Glutamatergic neuron (in vitro differentiated cells): ENCODE results near the gene CEP170. TPM values are rescaled to one million over a fixed set of nuclear protein-coding genes. Genes with fewer than 3 reads are reported as not detected.
"Not testable (repeated sequence)": the region's sequence is repeated elsewhere in the genome, so short reads cannot be mapped to it uniquely, and the experiment has no call there.

ENCODE experiments used
- DNase-seq: peaks from one replicate; pipeline ENCODE4 v3.0.0; 2022
- H3K27ac Mint-ChIP-seq: one replicate; pipeline ENCODE4 v1.8.0; 2020; ENCODE audit warnings: mild to moderate bottlenecking, mixed read lengths, inconsistent platforms; ENCODE audit not compliant: unreplicated experiment
- H3K27me3 Mint-ChIP-seq: one replicate; pipeline ENCODE4 v1.8.0; 2020; ENCODE audit warnings: mild to moderate bottlenecking, moderate library complexity, mixed read lengths, inconsistent platforms; ENCODE audit not compliant: unreplicated experiment
- H3K36me3 Mint-ChIP-seq: one replicate; pipeline ENCODE4 v1.8.0; 2020; ENCODE audit warnings: mild to moderate bottlenecking, mixed read lengths, inconsistent platforms; ENCODE audit not compliant: unreplicated experiment
- H3K4me1 Mint-ChIP-seq: one replicate; pipeline ENCODE4 v1.8.0; 2020; ENCODE audit warnings: mild to moderate bottlenecking, low read depth, mixed read lengths, inconsistent platforms; ENCODE audit not compliant: unreplicated experiment
- H3K4me3 Mint-ChIP-seq: one replicate; pipeline ENCODE4 v1.8.0; 2020; ENCODE audit warnings: mild to moderate bottlenecking, mixed read lengths, inconsistent platforms; ENCODE audit not compliant: unreplicated experiment
- H3K9me3 Mint-ChIP-seq: one replicate; pipeline ENCODE4 v1.8.0; 2020; ENCODE audit warnings: mild to moderate bottlenecking, moderate library complexity, mixed read lengths, inconsistent platforms; ENCODE audit not compliant: unreplicated experiment
- total RNA-seq: library from RNA; stranded (reverse); fragmentation: NEBNext Ultra II Directional; extraction: Animal tissue kit (Norgen Biotek cat#: 25700); gene quantifications from one replicate; pipeline ENCODE4 v1.2.1, GENCODE V29; 2021; ENCODE audit not compliant: unreplicated experiment
- TF ChIP-seq, protein P1 (sequence below): fragments of 200-600 bp; sonication (generic); IDR thresholded peaks from one replicate; pipeline ENCODE4 v1.5.0; 2021; ENCODE audit not compliant: partially characterized antibody, unreplicated experiment

Gene CEP170
- total RNA-seq, 1 donor from 2014 or later: 450 TPM

DNA sequence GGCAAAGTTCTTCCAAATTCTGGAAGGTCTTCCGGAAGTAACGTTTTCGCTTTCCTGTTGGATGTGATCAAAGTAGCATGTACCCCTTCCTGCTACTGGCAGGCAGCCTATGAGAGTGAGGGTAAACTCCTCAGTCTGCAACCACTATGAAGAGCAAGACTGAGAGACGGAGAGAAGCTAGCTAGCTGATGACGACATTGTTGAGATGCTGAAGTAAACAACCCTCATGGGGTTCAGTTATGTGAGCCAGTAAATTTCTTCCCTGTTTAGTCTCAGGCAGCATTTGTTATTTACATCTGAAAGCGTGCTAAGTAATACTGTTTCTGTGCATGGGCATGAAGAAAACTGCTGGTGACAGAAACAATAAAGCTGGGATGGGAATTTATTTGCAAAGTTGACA is 57.6 kb downstream of the CEP170 start:
- H3K27me3 Mint-ChIP-seq, DNase-seq, H3K9me3 Mint-ChIP-seq, H3K36me3 Mint-ChIP-seq, H3K4me3 Mint-ChIP-seq, H3K27ac Mint-ChIP-seq, H3K4me1 Mint-ChIP-seq: not testable (repeated sequence)

DNA sequence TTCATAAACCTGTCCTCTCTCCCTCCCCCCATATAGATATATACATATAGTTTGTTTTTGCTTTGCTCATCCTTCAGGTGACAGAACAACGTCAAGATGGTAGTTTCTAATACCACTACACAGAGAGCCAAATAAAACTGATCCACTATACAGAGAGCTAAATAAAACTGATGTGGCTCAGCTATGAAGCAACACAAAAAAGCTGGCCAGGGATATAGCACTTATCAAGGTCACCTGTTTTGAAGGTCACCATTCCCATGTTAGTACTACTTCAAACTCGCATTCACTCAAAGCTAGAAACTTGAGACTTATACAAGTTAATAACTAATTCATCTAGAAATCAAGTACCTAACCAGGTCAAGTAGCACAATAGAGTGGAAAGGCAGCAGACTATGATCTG is 61.8 kb downstream of the CEP170 start:
- not testable (repeated sequence) for H3K27ac Mint-ChIP-seq, H3K9me3 Mint-ChIP-seq, H3K4me3 Mint-ChIP-seq, H3K36me3 Mint-ChIP-seq, H3K27me3 Mint-ChIP-seq, H3K4me1 Mint-ChIP-seq, DNase-seq

DNA sequence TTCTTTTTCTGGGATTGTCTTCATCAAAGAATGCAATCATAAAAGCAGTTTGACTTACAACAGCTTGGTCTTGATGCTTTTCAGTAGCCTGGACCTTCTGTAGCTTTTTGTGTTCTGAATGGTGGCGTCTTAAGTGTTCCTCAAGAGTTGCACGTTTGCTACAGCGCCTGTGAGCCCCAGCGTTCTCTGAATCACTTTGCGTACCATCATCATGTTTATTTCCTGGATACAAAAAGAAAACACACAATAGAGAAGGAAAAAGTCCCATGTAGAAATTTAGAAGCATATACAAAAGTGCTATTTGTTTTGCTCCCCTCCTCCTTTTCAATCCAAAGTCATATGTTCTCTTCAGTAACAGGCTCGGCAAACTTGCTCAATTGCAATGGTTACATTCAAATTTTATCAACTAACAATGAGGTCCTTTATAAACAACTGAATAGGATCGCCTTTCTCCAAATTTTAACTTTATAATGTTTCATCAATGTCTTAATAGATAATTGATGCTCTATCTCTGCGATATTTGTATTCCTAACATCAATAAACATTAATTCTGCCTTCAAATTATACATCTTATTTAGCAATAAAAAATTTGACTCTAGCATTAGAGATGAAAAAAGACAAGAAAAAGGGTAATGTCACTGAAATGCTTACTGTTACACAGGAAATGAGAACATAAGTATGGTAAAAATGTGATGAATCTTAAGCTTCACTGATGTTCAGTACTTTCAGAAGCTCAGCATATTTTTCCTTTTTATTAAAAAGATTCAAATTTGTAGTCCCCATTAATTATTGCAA is 68.7 kb downstream of the CEP170 start:
- H3K4me3 Mint-ChIP-seq, H3K27ac Mint-ChIP-seq, DNase-seq, H3K4me1 Mint-ChIP-seq, H3K9me3 Mint-ChIP-seq, H3K36me3 Mint-ChIP-seq, H3K27me3 Mint-ChIP-seq: not testable (repeated sequence)

- not testable (repeated sequence) for H3K9me3 Mint-ChIP-seq, H3K27me3 Mint-ChIP-seq, H3K36me3 Mint-ChIP-seq, H3K27ac Mint-ChIP-seq, H3K4me3 Mint-ChIP-seq, H3K4me1 Mint-ChIP-seq, DNase-seq
Measured at GRCh38 chr1:243184787-243185186, 70.3 kb downstream of the CEP170 start.

- H3K4me1 Mint-ChIP-seq, H3K27me3 Mint-ChIP-seq, H3K36me3 Mint-ChIP-seq, H3K27ac Mint-ChIP-seq, DNase-seq, H3K4me3 Mint-ChIP-seq, H3K9me3 Mint-ChIP-seq: not testable (repeated sequence)
Measured at GRCh38 chr1:243183661-243184060, 71.4 kb downstream of the CEP170 start.

DNA sequence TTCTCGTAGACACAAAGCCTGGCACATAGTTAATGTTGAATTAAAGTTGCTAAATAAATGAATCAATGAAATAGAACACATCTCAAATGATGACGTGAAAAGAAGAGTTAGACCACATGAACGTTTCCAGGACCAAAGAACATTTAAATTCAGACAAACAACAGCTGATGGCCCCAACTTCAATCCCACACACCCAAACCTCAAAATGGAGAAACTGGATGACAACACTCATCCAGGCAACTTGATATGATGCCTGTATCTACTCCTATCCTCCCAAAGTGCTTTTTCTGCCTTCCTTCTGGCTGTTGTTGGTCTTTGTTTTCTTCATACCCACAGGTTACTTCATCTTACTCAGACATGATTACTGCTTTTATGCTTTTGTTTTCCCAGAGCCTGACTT is 71.9 kb downstream of the CEP170 start:
- H3K36me3 Mint-ChIP-seq, DNase-seq, H3K27me3 Mint-ChIP-seq, H3K4me3 Mint-ChIP-seq, H3K9me3 Mint-ChIP-seq, H3K4me1 Mint-ChIP-seq, H3K27ac Mint-ChIP-seq: not testable (repeated sequence)

DNA sequence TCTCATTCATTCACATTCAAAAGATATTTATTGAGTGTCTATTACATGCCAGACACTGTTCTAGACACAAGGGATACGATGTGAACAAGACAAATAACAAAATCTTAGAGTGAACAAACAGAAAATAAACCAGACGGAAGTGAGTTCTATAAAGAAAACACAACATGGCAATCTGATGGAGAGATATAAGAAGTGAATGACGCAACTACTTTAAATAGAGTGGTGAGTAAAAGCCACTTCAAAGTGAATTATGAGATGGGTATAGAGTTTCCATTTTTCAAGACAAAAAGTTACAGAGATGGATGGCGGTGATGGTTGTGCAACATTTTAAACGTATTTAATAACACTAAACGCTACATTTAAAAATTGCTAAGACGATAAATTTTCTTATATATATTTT is 75.4 kb downstream of the CEP170 start:
- TF ChIP-seq, protein P1, sequence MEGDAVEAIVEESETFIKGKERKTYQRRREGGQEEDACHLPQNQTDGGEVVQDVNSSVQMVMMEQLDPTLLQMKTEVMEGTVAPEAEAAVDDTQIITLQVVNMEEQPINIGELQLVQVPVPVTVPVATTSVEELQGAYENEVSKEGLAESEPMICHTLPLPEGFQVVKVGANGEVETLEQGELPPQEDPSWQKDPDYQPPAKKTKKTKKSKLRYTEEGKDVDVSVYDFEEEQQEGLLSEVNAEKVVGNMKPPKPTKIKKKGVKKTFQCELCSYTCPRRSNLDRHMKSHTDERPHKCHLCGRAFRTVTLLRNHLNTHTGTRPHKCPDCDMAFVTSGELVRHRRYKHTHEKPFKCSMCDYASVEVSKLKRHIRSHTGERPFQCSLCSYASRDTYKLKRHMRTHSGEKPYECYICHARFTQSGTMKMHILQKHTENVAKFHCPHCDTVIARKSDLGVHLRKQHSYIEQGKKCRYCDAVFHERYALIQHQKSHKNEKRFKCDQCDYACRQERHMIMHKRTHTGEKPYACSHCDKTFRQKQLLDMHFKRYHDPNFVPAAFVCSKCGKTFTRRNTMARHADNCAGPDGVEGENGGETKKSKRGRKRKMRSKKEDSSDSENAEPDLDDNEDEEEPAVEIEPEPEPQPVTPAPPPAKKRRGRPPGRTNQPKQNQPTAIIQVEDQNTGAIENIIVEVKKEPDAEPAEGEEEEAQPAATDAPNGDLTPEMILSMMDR: no peak
- no peak for DNase-seq
- no peak overlapping the region for H3K4me3 Mint-ChIP-seq
- peaks cover 4% of the 10 kb centered on the region for H3K27me3 Mint-ChIP-seq
- H3K9me3 Mint-ChIP-seq: peaks cover 4% of the 10 kb centered on the region
- H3K27ac Mint-ChIP-seq: peak overlapping the region; percentile 13
- H3K36me3 Mint-ChIP-seq: peaks cover 3% of the 10 kb centered on the region
- no peaks in the 10 kb centered on the region for H3K4me1 Mint-ChIP-seq

- H3K36me3 Mint-ChIP-seq, H3K9me3 Mint-ChIP-seq, H3K27ac Mint-ChIP-seq: not testable (repeated sequence)
Measured at GRCh38 chr1:243177792-243178191, 77.3 kb downstream of the CEP170 start.

GRCh38 chr1:243173758-243174369 is 81.2 kb downstream of the CEP170 start:
- H3K27me3 Mint-ChIP-seq, H3K4me3 Mint-ChIP-seq, H3K9me3 Mint-ChIP-seq, H3K27ac Mint-ChIP-seq, H3K4me1 Mint-ChIP-seq, H3K36me3 Mint-ChIP-seq, DNase-seq: not testable (repeated sequence)

More at GRCh38 chr1:243177792-243178191, 77.3 kb downstream of the CEP170 start:
- not testable (repeated sequence) for H3K4me3 Mint-ChIP-seq, DNase-seq, H3K27me3 Mint-ChIP-seq, H3K4me1 Mint-ChIP-seq

- not testable (repeated sequence) for H3K27me3 Mint-ChIP-seq, H3K36me3 Mint-ChIP-seq, DNase-seq, H3K4me3 Mint-ChIP-seq, H3K27ac Mint-ChIP-seq, H3K9me3 Mint-ChIP-seq, H3K4me1 Mint-ChIP-seq
Measured at GRCh38 chr1:243164911-243165310, 90.2 kb downstream of the CEP170 start.

DNA sequence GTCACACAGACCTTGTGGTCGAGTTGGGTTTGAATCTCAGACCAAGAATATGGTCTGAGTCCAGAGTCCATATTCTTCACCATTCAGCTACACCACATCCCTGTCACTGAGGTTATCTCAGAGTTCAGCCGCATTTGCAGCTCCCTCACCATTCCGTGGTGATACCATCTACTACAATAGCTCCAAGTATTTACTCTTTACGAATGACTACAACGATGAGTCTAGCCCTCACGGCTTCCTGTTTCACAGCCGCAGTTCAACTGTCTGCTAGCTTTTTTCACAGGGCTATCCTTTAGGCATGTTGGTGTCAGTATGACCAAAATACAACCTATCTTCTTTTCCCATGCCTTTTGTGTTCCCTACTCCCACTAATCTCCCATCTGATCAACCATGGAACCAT is 104.2 kb downstream of the CEP170 start:
- not testable (repeated sequence) for H3K4me3 Mint-ChIP-seq, H3K4me1 Mint-ChIP-seq, DNase-seq, H3K27ac Mint-ChIP-seq, H3K9me3 Mint-ChIP-seq, H3K36me3 Mint-ChIP-seq, H3K27me3 Mint-ChIP-seq
